ENCODE results near the gene MAGI2. TPM values are rescaled to one million over a fixed set of nuclear protein-coding genes. Genes with fewer than 3 reads are reported as not detected.

Gene MAGI2
- polyA plus RNA-seq, 3 donors = 0.03 to 0.11 TPM; not detected in 1

DNA sequence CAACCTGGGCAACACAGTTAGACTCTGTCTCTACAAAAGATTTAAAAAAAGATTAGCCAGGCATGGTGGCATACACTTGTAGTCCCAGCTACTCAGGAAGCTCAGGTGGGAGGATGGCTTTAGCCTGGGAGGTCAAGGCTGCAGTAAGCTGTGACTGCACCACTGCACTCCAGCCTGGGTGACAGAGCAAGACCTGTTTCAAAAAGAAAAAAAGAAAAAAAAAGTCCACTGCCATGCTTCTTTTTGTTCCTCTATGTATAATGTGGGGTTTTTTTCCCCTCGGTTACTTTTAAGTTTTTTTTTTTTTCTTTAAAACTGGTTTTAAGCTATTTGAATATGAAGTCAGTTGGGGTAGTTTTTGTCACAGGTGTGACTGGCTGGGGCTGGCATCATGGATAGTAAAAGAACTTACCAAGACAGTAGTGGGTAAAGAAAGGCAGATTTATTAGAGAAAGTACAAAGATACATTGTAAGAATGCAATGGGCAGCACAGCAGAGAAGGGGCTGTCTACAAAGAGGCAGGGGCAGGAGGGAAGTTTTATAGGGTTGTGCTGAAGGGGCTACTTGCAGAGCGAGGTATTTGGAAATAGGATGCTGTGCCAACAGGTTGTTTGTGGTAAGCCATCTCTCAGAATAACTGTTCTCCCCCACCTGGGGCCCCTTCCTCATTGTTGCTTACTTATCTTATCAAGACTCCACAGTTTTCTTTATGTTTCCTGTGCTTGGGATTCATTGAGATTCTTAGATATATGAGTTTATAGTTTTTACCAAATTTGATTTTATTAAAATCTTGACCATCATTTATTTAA lies 1477.6 kb downstream of the MAGI2 start:
- Histone ChIP-seq H3K9ac (ENCODE audit: insufficient read depth, low read length, poor library complexity, severe bottlenecking) (no peak overlapping the region), H3K9me3 (replicated peaks in 1 of 2; ENCODE audit: control insufficient read depth in 1 of 2, insufficient read depth in 1 of 2, low read length in 2 of 2) (no peaks in the 10 kb centered on the region), H4K20me1 (ENCODE audit: insufficient read depth, low read length) (no peaks in the 10 kb centered on the region), H3K27me3 (ENCODE audit: control insufficient read depth in 2 of 2, insufficient read depth in 2 of 2, low read length in 2 of 2) (no peaks in the 10 kb centered on the region), H3K27ac (ENCODE audit: low read depth in 1 of 2, low read length in 2 of 2) (no peak overlapping the region), H2AFZ (ENCODE audit: insufficient read depth, low read depth, low read length, poor library complexity, severe bottlenecking) (no peak overlapping the region), H3K4me2 (replicated peaks; ENCODE audit: extremely low read depth, low read length, poor library complexity, severe bottlenecking) (no peak overlapping the region), H3K4me3 (replicated peaks in 1 of 3; ENCODE audit: low read depth in 2 of 3, low read length in 3 of 3) (no peak overlapping the region), H3K4me1 (ENCODE audit: control insufficient read depth in 1 of 2, insufficient read depth in 2 of 2, low read length in 2 of 2) (no peaks in the 10 kb centered on the region), H3K79me2 (ENCODE audit: insufficient read depth, low read length) (no peaks in the 10 kb centered on the region), H3K36me3 (replicated peaks in 1 of 2; ENCODE audit: control insufficient read depth in 1 of 2, insufficient read depth in 2 of 2, low read length in 2 of 2) (no peaks in the 10 kb centered on the region)
- Mint-ChIP-seq H3K27me3 (ENCODE audit: low read depth in 3 of 3) (peaks cover 1 to 2% (median 1%) of the 10 kb centered on the region in 3 donors), H3K36me3 (no peaks in the 10 kb centered on the region), H3K9me3 (peaks cover 0 to 5% (median 0%) of the 10 kb centered on the region in 7 donors), H3K4me1 (no peaks in the 10 kb centered on the region), H3K4me3 (no peak overlapping the region), H3K27ac (no peak overlapping the region)
- intact Hi-C loops (cut with micrococcal nuclease) = no loop called here
- DNase-seq = no peak
- no peak for TF ChIP-seq CTCF (IDR thresholded peaks at IDR 0.05)
- WGBS (ENCODE audit: insufficient coverage) = no CpG with 5 or more reads among the region's 2 CpGs

DNA sequence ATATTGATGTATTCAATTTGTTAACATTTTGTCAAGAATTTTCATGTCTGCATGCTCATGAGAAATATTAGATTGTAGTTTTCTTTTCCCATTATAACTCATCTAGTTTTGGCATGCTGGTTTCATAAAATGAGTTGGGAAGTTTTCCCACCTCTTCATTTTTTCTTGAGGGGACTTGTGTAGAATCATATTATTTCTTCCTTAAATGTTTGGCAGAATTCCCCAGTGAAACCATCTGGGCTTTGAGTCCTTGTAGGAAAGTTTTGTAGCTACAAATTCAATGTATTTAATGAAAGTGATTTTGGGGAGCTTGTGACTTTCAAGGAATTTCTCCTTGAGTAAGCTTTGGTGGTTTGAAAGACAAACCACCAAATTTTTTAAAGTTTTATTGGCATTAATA lies 1481.7 kb downstream of the MAGI2 start:
- Histone ChIP-seq H3K27me3 (ENCODE audit: control insufficient read depth in 2 of 2, insufficient read depth in 2 of 2, low read length in 2 of 2) (no peaks in the 10 kb centered on the region), H3K9ac (ENCODE audit: insufficient read depth, low read length, poor library complexity, severe bottlenecking) (no peak overlapping the region), H3K4me3 (replicated peaks in 1 of 3; ENCODE audit: low read depth in 2 of 3, low read length in 3 of 3) (no peak overlapping the region), H3K36me3 (replicated peaks in 1 of 2; ENCODE audit: control insufficient read depth in 1 of 2, insufficient read depth in 2 of 2, low read length in 2 of 2) (no peaks in the 10 kb centered on the region), H2AFZ (ENCODE audit: insufficient read depth, low read depth, low read length, poor library complexity, severe bottlenecking) (no peak overlapping the region), H3K79me2 (ENCODE audit: insufficient read depth, low read length) (no peaks in the 10 kb centered on the region), H4K20me1 (ENCODE audit: insufficient read depth, low read length) (no peaks in the 10 kb centered on the region), H3K4me1 (ENCODE audit: control insufficient read depth in 1 of 2, insufficient read depth in 2 of 2, low read length in 2 of 2) (no peaks in the 10 kb centered on the region), H3K4me2 (replicated peaks; ENCODE audit: extremely low read depth, low read length, poor library complexity, severe bottlenecking) (no peak overlapping the region), H3K27ac (ENCODE audit: low read depth in 1 of 2, low read length in 2 of 2) (no peak overlapping the region), H3K9me3 (replicated peaks in 1 of 2; ENCODE audit: control insufficient read depth in 1 of 2, insufficient read depth in 1 of 2, low read length in 2 of 2) (no peaks in the 10 kb centered on the region)
- H3K4me1 Mint-ChIP-seq = no peaks in the 10 kb centered on the region
- peaks cover 0 to 4% of the 10 kb centered on the region in 2 donors for H3K36me3 Mint-ChIP-seq
- peaks cover 1 to 2% (median 1%) of the 10 kb centered on the region in 3 donors for H3K27me3 Mint-ChIP-seq (ENCODE audit: low read depth in 3 of 3)
- intact Hi-C loops (cut with micrococcal nuclease) = no loop called here
- DNase-seq = no peak
- H3K27ac Mint-ChIP-seq = no peak overlapping the region
- H3K4me3 Mint-ChIP-seq = no peak overlapping the region
- no peak for TF ChIP-seq CTCF (IDR thresholded peaks at IDR 0.05)
- no peaks in the 10 kb centered on the region for H3K9me3 Mint-ChIP-seq

Measured in CD14-positive monocyte (primary cell).